ENCODE data around the gene NTF3. TPM values are rescaled to one million over a fixed set of nuclear protein-coding genes. Genes with fewer than 3 reads are reported as not detected.

Gene NTF3
- polyA plus RNA-seq, 3 donors = not detected

GRCh38 chr12:5473783-5474116, 41.8 kb downstream of the NTF3 start:
- Mint-ChIP-seq H3K36me3 (no peaks in the 10 kb centered on the region), H3K4me1 (no peaks in the 10 kb centered on the region), H3K9me3 (peaks cover 0 to 4% (median 0%) of the 10 kb centered on the region in 7 donors), H3K4me3 (no peak overlapping the region), H3K27ac (no peak overlapping the region), H3K27me3 (ENCODE audit: low read depth in 3 of 3) (peaks cover 0 to 17% (median 8%) of the 10 kb centered on the region in 3 donors)
- H3K36me3 ChIP-seq (replicated peaks in 1 of 2; ENCODE audit: control insufficient read depth in 1 of 2, insufficient read depth in 2 of 2, low read length in 2 of 2) = no peaks in the 10 kb centered on the region
- no peak overlapping the region for H3K9ac ChIP-seq (ENCODE audit: insufficient read depth, low read length, poor library complexity, severe bottlenecking)
- H3K4me2 ChIP-seq (replicated peaks; ENCODE audit: extremely low read depth, low read length, poor library complexity, severe bottlenecking) = no peak overlapping the region
- WGBS (ENCODE audit: insufficient coverage) = 60% methylated on average over 1 of the region's 2 CpGs
- no peak for DNase-seq
- H3K4me3 ChIP-seq (replicated peaks in 1 of 3; ENCODE audit: low read depth in 2 of 3, low read length in 3 of 3) = no peak overlapping the region
- H3K9me3 ChIP-seq (replicated peaks in 1 of 2; ENCODE audit: control insufficient read depth in 1 of 2, insufficient read depth in 1 of 2, low read length in 2 of 2) = no peaks in the 10 kb centered on the region
- H2AFZ ChIP-seq (ENCODE audit: insufficient read depth, low read depth, low read length, poor library complexity, severe bottlenecking) = no peak overlapping the region
- no peaks in the 10 kb centered on the region for H3K4me1 ChIP-seq (ENCODE audit: control insufficient read depth in 1 of 2, insufficient read depth in 2 of 2, low read length in 2 of 2)
- no peak for TF ChIP-seq CTCF (IDR thresholded peaks at IDR 0.05)
- no peaks in the 10 kb centered on the region for H4K20me1 ChIP-seq (ENCODE audit: insufficient read depth, low read length)
- H3K27me3 ChIP-seq (ENCODE audit: control insufficient read depth in 2 of 2, insufficient read depth in 2 of 2, low read length in 2 of 2) = no peaks in the 10 kb centered on the region
- H3K27ac ChIP-seq (ENCODE audit: low read depth in 1 of 2, low read length in 2 of 2) = no peak overlapping the region
- intact Hi-C loops (cut with micrococcal nuclease) = no loop called here
- H3K79me2 ChIP-seq (ENCODE audit: insufficient read depth, low read length) = no peaks in the 10 kb centered on the region

- no peak overlapping the region for H3K4me3 Mint-ChIP-seq
- peaks cover 0 to 13% (median 11%) of the 10 kb centered on the region in 3 donors for H3K27me3 Mint-ChIP-seq (ENCODE audit: low read depth in 3 of 3)
- no peak for TF ChIP-seq CTCF (IDR thresholded peaks at IDR 0.05)
- no peak overlapping the region for H3K27ac Mint-ChIP-seq
- H3K9me3 ChIP-seq (replicated peaks in 1 of 2; ENCODE audit: control insufficient read depth in 1 of 2, insufficient read depth in 1 of 2, low read length in 2 of 2) = no peaks in the 10 kb centered on the region
- H3K4me2 ChIP-seq (replicated peaks; ENCODE audit: extremely low read depth, low read length, poor library complexity, severe bottlenecking) = no peak overlapping the region
- H3K9me3 Mint-ChIP-seq = peaks cover 0 to 4% (median 0%) of the 10 kb centered on the region in 7 donors
- intact Hi-C loops (cut with micrococcal nuclease) = no loop called here
- H3K79me2 ChIP-seq (ENCODE audit: insufficient read depth, low read length) = no peaks in the 10 kb centered on the region
- no peaks in the 10 kb centered on the region for H3K27me3 ChIP-seq (ENCODE audit: control insufficient read depth in 2 of 2, insufficient read depth in 2 of 2, low read length in 2 of 2)
- H3K4me1 ChIP-seq (ENCODE audit: control insufficient read depth in 1 of 2, insufficient read depth in 2 of 2, low read length in 2 of 2) = no peaks in the 10 kb centered on the region
- no peak overlapping the region for H3K27ac ChIP-seq (ENCODE audit: low read depth in 1 of 2, low read length in 2 of 2)
- 95% methylated on average over 6 of the region's 6 CpGs for WGBS (ENCODE audit: insufficient coverage)
- H3K9ac ChIP-seq (ENCODE audit: insufficient read depth, low read length, poor library complexity, severe bottlenecking) = no peak overlapping the region
- no peak overlapping the region for H3K4me3 ChIP-seq (replicated peaks in 1 of 3; ENCODE audit: low read depth in 2 of 3, low read length in 3 of 3)
- no peak overlapping the region for H2AFZ ChIP-seq (ENCODE audit: insufficient read depth, low read depth, low read length, poor library complexity, severe bottlenecking)
- no peaks in the 10 kb centered on the region for H3K36me3 Mint-ChIP-seq
- DNase-seq = no peak
- H3K4me1 Mint-ChIP-seq = no peaks in the 10 kb centered on the region
- no peaks in the 10 kb centered on the region for H3K36me3 ChIP-seq (replicated peaks in 1 of 2; ENCODE audit: control insufficient read depth in 1 of 2, insufficient read depth in 2 of 2, low read length in 2 of 2)
- H4K20me1 ChIP-seq (ENCODE audit: insufficient read depth, low read length) = no peaks in the 10 kb centered on the region
These were observed 44.4 kb downstream of the NTF3 start for GRCh38 chr12:5476356-5476755.

All from CD14-positive monocyte (primary cell).